GM12891 (cell line): ENCODE measurements around the gene NSFL1C.

Experiments used
- PAX5 ChIP-seq: IDR thresholded peaks from 2 replicates; pipeline ENCODE4 v1.6.1; 2011; ENCODE audit warnings: low read length, moderate library complexity, mild to moderate bottlenecking; ENCODE audit not compliant: insufficient read depth, severe bottlenecking
- POLR2A ChIP-seq: IDR thresholded peaks from 2 replicates; pipeline ENCODE4 v1.6.1; 2011; ENCODE audit warnings: low read depth, low read length, control low read depth
- POLR2AphosphoS5 ChIP-seq: IDR thresholded peaks from 2 replicates; pipeline ENCODE4 v1.6.1; 2011; ENCODE audit warnings: low read depth, low read length, control low read depth
- SPI1 ChIP-seq: IDR thresholded peaks from 2 replicates; pipeline ENCODE4 v1.6.1; 2011; ENCODE audit warnings: low read depth, low read length, control low read depth
- TAF1 ChIP-seq: IDR thresholded peaks from 2 replicates; pipeline ENCODE4 v1.6.1; 2011; ENCODE audit warnings: low read depth, low read length, control low read depth

- TF ChIP-seq POLR2A (no peak), POLR2AphosphoS5 (no peak), TAF1 (no peak), PAX5 (no peak), SPI1 (no peak)
These were observed 18.5 kb downstream of the NSFL1C start for GRCh38 chr20:1448081-1448620.
